Posterior cingulate gyrus (tissue), 11 donors: ENCODE measurements around the gene ACBD6.
A peak's percentile ranks its signal among the peaks of the same experiment; 100 is the strongest.

Experiments used
- DNase-seq, 10 donors: peaks; one replicate each; pipeline versions ENCODE4 v3.0.0 to v3.0.0-alpha.2; 2020 to 2021; ENCODE audit warnings: mixed read lengths in 3 of 10
- intact Hi-C: fragments of 100-400 bp; cut with DNase I; formaldehyde crosslinking; loops from one replicate; pipeline ENCODE4 v1.15.1; 2023

ACBD6 gene

DNA sequence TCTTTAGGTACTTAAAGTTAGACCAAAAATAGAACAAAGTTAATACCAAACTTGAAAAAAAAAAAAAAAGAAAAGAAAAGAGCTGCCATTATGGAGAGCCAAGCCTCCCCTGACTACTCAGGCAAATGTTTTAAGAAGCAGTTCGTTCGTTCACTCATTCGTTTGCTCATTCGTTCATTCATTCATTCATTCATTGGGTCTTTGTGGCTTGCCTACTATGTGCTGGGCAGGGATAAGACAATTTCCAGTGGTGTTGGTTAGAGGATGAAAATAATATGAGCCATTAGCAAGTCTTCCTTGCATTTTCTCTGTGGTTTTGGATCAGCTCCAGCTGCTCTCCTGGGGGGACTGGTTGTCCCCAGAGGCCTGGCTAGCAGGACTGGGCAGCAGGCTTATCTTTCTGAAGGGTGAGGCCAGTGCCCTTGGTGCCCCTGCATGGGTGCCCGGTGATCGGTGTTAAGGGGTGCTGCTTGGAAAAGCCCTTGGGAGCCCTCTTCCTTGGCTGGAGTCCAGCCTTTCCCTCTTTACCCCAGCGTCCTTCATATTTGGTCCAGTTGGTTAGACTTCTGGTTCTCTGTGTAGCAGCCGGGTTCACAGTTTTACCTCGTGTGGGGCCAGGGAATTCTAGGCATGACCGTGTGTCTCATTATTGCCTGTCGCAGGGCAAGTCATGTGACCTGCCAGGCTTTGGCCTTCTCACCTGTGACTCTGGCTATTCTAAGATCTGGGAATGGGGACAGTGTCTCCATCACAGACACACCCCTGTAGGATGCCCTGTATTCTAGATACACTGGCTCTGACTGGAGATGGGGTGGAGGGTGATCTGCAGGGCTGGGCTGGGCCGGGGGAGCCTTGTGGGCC, 239.5 kb downstream of the ACBD6 start:
- intact Hi-C loops = no loop called here
- no peak for DNase-seq

DNA sequence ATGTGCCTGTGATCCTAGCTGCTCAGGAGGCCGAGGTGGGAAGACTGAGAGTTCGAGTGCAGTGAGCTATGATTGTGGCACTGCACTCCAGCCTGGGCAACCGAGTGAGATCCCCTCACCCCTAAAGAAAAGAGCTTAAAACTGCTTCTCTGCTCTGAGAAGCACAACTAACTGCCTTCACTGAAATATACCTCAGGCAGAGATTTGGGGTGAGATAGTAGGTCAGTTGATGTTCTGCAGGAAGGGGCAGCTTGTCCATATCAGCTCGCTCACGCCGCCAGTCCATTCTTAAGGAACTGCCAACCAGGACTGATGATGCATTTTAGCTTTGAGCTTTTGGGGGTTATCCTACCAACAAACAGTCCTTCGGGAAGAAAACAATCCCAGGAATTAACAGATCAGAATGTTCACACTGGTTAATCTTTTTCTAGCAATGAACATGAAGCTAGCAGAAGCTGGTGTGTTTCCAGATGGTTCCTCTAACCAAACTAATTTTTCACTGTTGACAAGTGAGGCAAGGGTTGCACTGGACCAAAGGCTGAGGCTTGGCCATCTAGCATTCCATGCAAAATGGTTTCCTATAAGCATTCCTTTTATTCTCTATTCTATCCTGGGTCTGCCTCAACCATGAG, 240.7 kb downstream of the ACBD6 start:
- no peak for DNase-seq
- intact Hi-C loops = no loop called here

DNA sequence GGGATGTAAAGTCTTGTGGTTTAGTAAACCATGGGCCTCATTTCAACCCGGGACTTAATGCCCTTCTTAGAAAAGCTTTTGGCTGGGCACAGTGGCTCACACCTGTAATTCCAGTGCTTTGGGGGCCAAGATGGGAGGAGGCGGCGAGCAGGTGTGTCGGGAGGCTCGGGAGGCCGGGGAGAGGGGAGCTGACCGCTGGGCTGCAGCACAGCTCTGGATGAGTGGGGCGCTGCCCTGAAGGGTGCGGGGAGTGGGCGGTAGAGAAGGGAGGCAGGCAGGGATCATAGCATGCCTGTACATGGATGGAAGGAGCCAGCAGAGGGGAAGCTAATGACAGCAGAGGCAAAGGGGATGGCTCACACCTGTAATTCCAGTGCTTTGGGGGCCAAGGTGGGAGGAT, 241.3 kb downstream of the ACBD6 start:
- intact Hi-C loops = no loop called here
- no peak for DNase-seq

DNA sequence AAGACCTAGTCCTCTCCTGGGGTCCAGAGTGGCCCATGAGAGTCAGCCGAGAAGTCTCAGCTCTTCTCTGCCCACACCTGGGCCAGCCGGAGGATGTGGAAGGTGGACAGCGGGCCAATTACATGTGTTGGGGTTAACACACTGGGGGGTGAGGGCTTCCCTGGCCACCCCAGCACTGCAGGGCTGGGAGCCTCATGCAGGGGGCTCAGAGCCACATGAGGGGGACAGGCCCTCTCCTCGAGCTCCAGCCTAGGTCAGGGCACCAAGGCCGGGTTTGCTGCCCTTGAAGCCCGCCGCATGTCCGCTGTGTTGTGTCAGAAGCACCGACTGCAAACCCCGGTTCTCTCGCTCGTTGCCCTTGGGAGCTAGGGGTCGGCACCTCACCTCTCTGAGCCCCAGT, 241.8 kb downstream of the ACBD6 start:
- intact Hi-C loops = no loop called here
- peak in 1 of 10 donors; percentile 69 for DNase-seq

DNA sequence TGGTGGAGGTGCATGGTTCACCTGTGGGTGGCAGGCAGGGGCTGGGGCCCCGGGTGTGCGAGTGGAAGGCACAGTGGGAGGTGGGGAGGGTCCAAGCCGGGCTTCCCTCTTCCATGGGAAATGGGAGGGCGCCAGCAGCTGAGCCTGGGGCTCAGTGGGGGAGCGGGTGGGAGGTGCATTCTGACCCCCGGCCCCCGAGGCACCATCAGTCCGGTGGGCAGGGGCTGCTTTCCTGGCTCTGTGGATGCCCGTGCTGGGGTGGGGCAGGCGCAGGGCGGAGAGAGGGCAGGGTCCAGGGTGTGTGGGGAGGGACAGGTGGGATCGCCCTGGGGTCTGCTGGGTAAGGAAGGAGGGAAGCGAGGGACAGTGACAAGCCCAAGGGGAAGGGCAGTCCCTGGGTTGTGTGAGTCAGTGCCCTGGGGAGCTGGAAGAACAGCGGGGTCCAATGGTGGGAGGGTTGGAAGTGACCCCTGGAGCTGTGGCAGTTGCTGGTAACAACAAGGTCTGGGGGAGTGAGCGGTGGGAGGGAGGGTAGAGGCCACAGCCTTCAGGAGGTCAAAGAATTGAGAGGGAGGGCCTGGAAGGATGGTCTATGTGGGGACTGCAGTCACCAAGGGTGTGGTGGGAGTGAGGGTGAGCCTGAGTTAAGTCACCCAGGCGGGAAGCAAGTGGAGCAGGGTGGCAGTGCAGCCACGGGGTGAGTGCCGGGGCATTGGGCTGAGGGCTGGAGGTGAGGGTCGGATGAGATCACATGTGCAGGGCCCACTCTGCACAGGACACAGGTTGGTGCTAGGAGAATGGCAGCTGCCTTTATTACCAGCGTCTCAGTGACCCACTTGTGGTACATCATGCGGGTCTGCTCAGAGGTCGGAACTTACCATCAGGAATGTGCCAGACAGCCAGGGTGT, 242.7 kb downstream of the ACBD6 start:
- DNase-seq = peak in 1 of 10 donors; percentile 66
- intact Hi-C loops = no loop called here

DNA sequence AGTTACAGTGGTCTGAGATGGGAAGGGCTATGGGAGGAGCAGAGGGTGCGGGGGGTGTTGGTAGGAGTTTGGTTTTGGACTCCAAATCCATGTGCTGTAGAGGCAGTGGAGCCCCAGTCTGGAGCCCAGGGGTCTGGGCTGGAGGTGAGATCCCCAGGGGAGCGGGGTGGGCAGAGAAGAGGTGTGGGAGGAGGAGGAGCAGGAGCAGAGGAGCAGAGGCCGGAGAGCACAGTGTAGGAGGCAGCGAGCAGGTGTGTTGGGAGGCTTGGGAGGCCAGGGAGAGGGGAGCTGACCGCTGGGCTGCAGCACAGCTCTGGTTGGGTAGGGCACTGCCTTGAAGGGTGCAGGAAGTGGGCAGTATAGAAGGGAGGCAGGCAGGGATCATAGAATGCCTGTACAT, 243.4 kb downstream of the ACBD6 start:
- intact Hi-C loops = no loop called here
- DNase-seq = peak in 1 of 10 donors; percentile 52

DNA sequence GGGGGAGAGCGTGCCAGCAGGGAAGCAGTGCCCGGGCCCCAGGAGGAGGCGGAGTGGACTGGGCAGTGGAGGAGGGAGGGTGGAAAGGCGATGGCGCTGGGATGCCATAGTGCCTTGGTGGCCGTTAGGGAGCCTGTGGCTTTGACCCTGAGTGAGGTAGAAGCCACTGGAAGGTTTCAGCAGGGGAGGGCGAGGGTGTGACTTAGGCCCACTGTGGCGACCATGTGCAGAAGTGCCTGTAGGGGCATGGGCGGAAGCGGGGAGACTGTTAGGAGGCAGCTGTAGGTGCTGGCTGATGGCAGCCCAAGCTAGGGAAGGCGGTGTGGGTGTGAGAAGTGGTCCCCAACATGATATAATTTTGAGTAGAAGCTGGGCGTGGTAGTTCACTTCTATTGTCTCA, 244.1 kb downstream of the ACBD6 start:
- DNase-seq = peak in 1 of 10 donors; percentile 15
- intact Hi-C loops = no loop called here

DNA sequence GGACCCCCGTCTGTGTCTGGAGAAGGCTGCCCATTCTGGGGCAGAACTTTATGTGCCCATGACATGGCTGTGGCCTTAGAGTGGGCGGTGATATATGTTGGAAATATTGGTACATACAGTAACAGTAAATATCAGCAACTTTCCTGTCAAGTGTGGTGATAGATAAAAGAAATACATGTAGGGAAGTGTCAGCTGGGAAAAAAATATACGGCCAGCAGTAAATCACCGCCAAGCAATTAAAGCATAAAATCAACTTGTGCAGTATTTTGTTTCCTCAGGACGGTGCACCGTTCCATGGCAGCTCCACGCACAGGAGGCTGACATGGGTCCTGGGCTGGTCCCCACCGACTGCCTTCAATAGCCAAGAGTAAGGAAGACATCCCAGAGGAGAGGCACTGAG, 244.9 kb downstream of the ACBD6 start:
- intact Hi-C loops = no loop called here
- peak in 1 of 10 donors; percentile 22 for DNase-seq

DNA sequence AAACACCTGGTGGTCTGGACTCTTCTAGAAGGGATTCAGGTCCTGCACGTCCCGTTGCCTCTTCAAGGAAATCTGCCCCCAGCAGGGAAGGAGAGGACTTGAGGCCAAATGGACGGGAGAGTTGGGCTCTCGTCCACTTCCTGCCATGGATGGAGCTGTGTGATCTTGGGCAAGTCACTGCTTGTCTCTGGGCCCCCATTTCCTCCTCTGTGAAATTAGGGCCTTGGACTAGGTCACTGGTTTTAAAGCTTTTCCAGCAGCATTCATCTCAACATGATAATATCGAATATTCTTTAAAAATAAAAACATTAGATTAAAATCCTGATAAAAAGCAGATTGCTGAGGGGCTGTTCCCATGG, 245.4 kb downstream of the ACBD6 start:
- DNase-seq = peak in 1 of 10 donors; percentile 25
- intact Hi-C loops = no loop called here

DNA sequence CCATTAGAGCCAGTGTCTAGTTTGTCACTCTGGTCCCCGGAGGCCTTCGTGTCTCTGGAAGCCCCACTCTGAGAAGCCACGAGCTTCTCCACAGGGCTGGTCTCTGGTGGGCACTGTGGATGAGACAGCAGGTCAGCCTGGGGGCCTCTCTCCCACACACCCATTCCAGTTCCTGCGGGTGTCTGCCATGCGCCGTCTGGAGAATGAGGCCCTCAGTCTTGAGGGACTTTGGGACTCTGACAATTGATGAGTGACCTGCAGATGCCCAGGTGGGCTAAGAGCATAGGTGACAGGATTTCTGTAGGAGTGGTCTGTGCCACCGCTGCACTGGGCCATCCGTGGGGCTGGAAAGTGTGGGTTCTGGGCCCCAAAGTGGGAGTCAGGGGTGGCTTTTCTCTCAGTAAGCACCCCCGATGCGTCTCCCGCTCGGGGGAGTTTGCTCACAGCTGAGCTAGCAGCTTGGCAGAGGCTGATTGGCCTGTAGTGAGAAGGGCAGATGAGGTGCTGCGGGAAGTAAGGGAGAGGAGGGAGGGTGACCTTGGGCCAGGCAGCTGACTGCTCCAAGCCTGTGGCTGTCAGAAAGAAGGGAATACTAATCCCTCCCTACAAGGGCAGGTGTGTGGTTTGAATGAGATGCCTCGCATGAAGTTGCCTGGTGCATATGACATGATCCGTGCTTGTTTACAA, 245.9 kb downstream of the ACBD6 start:
- peak in 1 of 10 donors; percentile 55 for DNase-seq
- intact Hi-C loops = no loop called here

DNA sequence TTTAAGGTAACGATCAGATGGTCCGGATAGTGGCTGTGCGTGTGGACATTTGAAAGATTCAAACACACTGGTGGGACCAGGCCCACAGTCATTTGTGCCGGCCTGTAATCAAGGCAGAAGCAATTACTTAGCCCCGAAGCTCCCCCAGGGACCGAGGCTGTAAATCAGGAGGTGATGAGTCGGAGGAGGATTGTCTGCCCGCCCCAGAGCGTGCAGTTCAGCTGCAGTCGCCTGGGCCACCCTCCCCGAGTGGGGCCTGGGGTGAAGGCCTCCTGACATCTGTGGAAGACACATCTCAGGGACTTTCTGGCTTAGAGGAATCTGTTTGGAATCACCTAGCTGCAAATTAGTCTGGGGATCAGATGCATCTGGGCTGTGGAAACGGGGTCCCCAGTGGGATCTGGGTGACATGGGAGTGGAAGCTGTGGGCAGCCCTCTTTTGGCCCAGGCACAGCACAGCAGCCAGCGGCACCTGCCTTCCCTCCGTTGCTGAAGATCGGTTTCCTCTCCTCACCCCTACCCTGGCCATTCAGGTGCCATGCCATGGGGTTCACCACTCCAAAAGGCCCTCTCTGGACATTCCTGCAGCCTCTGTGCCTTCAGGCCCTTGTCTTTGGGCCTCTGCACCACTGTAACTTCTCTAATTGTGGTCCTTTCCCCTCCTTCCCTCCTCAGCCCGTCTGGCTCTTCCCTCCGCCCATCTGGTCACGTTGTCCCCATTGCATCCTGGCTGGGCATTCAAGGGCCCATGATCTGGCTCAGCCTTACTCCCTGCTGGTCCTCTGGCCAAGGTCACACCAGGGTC, 246.6 kb downstream of the ACBD6 start:
- DNase-seq = peak in 1 of 10 donors; percentile 61
- intact Hi-C loops = no loop called here

DNA sequence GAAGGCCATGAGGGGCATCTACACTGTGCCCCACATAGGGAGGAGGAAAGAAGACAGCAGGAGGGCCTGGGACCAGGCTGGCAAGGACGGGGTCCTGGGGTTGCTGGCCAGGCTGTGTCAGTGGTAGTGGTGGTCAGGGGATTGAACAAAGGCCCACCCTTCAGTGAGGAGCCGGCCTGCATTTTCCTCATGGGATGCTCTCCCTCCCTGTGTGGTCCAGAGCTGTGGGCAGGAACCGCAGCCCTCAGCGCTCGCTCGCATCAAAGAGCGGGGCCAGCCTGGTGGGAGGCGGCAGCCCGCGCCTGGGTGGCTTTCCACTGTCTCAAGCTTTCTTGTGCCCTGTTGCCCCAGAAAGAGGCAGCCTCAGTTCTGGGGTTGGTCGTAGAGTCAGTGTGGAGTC, 247.5 kb downstream of the ACBD6 start:
- DNase-seq = peak in 1 of 10 donors; percentile 69
- intact Hi-C loops = loop anchor here (5.0 kb wide), 1 partner anchor 227 kb away; no protein-coding TSS in a partner anchor

DNA sequence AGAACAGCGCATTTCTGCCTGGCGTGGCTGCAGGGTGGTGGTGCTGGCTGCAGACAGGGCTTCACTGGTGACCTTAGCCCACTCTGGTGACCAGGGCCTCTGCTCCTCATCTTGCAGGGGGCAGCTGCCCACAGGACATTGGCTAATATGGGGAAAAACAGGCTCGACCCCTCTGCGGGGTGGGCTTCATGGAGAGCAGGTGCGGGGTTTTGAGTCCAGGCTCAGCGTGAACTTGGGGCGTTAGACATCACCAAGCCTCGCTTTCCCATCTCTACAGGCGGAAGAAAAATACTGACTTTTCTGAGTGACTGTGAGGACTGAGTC, 247.9 kb downstream of the ACBD6 start:
- intact Hi-C loops = loop anchor here (5.0 kb wide), 1 partner anchor 228 kb away; no protein-coding TSS in a partner anchor
- no peak for DNase-seq

DNA sequence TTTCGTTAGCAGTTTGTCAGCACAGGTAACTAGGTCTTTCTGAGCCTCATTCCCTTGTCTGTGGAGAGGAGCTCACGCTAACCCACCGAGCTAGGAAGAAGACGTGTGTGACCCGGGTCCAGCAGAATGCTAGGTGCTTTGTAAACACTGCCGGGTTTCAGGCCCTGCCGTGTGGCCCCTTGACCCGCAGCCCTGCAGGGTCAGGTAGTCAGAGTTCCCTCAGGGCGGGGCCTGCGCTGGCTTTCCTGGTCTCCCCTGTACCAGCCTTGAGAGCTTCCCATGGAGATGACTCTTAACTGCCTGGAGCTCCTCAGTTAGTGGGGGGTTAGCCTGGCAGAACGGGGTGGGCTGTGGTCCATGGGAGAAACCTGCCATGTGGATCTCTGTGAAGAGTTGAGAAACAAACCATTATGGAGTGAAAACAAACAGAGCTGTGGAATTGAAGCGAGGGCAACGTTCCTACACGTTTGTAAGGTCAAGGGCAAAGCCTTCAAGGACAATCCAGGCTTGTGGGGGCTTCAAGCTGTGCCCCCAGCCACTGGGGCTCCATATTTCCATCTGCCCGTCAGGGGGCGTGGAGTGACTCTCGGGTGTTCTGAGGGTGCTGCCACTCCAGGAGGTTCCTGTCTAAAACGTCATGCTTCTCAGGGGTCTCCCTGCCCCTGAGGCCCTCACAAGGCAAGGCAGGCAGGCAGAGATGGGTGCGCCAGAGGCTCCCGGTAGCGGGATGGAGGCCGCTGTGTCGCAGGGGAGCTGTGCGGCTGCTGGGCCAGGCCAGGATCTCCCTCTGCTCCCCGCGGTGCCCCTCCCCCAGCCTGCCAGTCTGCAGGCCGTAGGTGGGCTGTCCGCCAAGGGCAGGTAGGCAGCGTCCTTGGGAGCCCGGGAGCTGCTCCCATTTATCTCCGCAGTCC, 248.5 kb downstream of the ACBD6 start:
- peak in 1 of 10 donors; percentile 81 for DNase-seq
- intact Hi-C loops = loop anchor here (5.0 kb wide), 1 partner anchor 228 kb away; no protein-coding TSS in a partner anchor

DNA sequence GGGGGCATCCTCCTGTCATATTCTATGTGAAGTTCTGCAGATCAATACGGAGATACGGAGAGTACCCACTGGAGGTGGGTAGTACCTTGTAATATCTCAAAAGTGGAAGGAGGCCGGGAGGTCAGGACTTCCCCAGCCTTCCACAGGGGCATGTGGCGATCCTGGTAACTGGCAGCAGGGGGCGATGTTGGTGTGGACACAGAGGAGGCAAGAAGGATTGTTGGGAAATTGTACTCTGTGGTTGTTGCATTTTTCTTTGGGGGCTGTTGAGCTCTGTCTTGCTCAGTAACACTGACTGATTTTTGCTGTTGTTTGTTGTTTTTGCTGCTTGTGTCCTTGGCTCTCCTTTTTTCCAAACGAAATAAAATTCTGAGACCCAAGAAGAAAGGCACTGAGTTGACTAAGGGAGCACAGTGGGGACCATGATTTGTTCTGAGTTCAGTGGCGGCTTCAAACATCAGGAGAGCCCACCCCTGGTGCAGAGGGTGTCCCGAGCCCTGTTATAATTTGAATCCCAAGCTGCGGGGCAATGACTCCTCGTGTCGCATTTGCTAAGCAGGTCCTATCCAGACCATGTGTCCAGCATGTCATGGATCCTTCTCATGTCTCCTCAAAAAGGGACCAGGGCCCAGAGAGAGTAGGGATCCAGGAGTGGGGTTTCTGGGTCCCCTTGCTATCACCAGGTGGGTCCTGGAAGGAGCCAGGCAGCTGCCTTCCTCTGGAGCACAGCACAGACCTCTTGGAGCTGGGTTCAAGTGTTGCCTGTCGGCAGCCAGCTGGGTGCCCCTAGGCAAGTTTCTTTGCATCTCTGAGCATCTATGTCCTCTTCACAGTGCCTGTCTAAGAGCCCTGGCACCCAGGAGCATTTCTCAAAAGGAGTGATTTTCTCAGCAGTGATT, 249.5 kb downstream of the ACBD6 start:
- DNase-seq = peak in 7 of 10 donors; percentile 44 to 87 (median 57)
- intact Hi-C loops = loop anchor here (5.0 kb wide), 1 partner anchor 229 kb away; no protein-coding TSS in a partner anchor

DNA sequence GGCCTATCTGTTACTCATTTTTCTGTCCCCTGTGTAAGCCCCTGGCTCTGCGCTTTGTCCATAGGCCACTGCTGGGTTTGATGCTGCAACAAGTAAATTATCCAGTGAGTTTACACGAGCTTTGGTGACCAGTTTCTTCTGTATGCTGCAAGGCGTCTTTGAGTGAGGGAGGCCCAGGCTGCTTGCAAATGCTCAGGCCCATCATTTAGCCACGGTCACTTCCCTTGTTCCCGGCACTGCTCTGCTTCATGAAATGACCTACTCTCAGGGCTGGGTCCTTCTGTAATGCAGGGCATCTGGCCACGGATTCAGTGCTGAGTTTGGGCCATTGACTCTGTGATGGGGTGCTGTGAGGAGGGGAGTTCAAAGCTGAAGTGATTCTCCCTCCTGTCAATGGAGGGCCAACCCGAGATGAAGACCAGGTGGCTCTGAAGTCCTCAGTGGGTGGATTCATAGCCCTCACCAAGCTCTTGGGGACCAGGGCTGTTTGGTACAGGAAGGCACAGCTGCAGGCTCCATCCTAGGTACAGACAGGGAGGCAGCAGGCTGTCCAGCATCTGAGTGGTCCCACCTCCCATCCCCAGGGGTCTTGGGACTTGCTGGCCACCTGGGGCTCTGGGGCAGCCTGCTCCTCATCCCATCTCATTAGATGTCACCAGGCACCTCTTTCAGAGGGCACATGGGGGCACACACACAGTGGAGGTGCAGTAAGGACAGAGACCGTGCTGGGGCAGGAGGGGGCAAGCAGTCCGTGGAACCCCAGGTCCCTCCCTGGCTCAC, 250.7 kb downstream of the ACBD6 start:
- intact Hi-C loops = loop anchor here (5.0 kb wide), 1 partner anchor 231 kb away; no protein-coding TSS in a partner anchor
- DNase-seq = peak in 1 of 10 donors; percentile 75
